Omental fat pad (tissue), 4 donors: ENCODE measurements around the gene NRP1. TPM values are rescaled to one million over a fixed set of nuclear protein-coding genes. Genes with fewer than 3 reads are reported as not detected.

ENCODE experiments used
- ATAC-seq: fragments of 150-250 bp; one replicate; pipeline ENCODE4 v1.9.1; 2016; ENCODE audit warnings: mild to moderate bottlenecking, moderate library complexity; ENCODE audit not compliant: low FRiP score
- DNase-seq: peaks from one replicate; pipeline ENCODE4 v3.0.0-alpha.2; 2019; ENCODE audit warnings: low spot score
- total RNA-seq, 4 donors: library from RNA; depleted of rRNA; stranded (reverse); fragments of >200 nt; gene quantifications; one replicate each; pipeline ENCODE4 v1.1.0, GENCODE V29; 2016
- TF ChIP-seq, protein P1 (sequence below), 3 donors: fragments of 450-650 bp; IDR thresholded peaks; one replicate each; pipeline ENCODE4 v1.5.1; 2016 to 2017; ENCODE audit warnings: antibody characterized with exemption in 3 of 3, mild to moderate bottlenecking in 3 of 3, moderate library complexity in 2 of 3

Gene NRP1
- total RNA-seq, 4 donors from 2014 or later = 72.8 to 223 (median 178) TPM

DNA sequence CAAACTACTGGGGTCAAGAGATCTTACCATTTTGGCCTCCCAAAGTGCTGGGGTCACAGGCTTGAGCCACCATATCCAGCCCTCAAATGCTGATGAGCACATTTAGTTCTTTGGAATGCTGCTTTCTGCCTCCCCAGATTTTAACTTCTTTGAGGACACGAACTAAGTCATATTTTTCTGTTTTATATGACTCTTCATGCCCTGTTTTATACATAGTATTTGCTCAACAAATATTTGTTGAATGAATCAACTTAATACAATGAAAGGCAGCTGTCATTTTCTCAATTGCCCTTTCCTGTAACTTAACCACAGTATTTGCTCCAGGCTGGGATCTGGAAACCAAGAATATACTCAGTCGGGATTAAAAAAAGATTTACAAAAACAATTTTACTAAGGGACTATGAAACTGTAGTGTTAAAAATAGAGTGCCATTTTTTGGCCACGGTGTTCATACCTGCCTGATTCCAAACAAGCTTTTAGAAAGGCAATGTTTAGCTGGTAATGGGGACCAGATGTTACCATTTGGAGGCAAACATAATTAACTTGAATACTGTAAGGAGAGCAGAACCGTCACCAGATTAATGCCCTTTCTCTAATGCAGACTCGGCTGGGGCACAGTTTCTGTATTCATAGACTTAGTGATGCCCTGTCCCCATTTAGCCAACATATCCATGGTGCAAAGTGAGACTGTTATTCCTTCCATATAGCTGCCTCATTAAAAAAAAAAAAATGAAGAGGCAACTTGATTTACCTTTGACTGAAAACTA, 117.6 kb downstream of the NRP1 start:
- TF ChIP-seq, protein P1, sequence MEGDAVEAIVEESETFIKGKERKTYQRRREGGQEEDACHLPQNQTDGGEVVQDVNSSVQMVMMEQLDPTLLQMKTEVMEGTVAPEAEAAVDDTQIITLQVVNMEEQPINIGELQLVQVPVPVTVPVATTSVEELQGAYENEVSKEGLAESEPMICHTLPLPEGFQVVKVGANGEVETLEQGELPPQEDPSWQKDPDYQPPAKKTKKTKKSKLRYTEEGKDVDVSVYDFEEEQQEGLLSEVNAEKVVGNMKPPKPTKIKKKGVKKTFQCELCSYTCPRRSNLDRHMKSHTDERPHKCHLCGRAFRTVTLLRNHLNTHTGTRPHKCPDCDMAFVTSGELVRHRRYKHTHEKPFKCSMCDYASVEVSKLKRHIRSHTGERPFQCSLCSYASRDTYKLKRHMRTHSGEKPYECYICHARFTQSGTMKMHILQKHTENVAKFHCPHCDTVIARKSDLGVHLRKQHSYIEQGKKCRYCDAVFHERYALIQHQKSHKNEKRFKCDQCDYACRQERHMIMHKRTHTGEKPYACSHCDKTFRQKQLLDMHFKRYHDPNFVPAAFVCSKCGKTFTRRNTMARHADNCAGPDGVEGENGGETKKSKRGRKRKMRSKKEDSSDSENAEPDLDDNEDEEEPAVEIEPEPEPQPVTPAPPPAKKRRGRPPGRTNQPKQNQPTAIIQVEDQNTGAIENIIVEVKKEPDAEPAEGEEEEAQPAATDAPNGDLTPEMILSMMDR (IDR thresholded peaks at IDR 0.05) = no peak
- no peak for ATAC-seq
- DNase-seq = no peak

DNA sequence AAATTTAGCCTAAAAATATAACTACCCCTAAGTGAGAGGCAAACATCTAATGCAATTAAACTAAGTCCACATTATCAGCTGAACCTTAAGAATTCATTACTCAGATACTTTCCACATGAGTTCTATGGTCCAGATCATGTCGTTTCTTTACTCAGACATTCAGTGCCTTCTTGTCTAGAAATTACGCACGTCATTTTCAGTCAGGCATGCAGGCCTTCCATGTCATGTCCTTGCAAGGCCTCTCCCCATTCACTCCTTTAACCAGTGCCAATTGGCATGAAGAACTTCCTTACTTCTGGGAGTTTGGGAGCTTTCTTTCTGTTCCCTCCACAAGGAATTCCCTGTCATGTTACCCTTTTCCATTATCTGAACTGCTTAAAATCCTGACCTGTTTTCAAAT, 118.8 kb downstream of the NRP1 start:
- ATAC-seq (no peak), DNase-seq (no peak)
- TF ChIP-seq, protein P1 (IDR thresholded peaks at IDR 0.05) = no peak

DNA sequence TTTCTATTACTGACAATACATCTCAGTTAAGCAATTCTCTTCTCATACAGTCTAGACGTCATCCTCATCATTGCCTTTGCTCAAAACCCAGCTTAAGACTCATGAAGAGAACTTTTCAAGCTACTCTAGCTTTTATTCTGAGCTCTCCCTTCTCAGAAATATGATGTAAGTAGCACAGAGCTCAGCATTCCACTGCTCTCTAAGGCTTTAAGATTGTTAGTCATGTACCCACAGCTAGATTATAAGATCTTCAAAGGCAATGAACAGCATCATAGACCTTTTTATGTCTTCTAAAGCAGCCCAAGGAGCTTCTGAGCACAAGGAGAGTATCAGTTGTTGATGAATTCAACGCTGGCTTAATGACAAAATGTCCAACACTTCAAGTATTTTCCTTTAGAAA, 119.3 kb downstream of the NRP1 start:
- TF ChIP-seq, protein P1 (IDR thresholded peaks at IDR 0.05) = no peak
- ATAC-seq (peak; percentile 48), DNase-seq (no peak)

DNA sequence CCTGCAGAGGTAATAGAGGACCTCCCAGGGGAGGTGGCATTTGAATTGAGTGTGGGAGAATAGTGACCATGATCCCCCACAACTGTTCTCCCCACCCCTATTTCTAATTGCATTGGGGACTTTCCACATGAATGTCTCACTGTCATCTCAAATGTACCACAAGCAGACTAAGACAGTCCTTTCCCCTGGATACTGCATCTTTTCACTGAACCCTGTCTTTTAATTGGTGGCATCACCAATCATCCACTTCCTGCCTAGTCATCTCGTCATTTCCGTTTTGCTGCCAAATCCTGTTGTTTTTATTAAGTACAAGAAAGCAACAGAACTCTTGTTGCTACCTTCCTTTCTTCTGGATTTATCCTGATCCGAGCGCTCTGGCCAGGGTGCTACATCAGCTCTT, 120.3 kb downstream of the NRP1 start:
- DNase-seq (no peak), ATAC-seq (no peak)
- TF ChIP-seq, protein P1 (IDR thresholded peaks at IDR 0.05) = no peak

DNA sequence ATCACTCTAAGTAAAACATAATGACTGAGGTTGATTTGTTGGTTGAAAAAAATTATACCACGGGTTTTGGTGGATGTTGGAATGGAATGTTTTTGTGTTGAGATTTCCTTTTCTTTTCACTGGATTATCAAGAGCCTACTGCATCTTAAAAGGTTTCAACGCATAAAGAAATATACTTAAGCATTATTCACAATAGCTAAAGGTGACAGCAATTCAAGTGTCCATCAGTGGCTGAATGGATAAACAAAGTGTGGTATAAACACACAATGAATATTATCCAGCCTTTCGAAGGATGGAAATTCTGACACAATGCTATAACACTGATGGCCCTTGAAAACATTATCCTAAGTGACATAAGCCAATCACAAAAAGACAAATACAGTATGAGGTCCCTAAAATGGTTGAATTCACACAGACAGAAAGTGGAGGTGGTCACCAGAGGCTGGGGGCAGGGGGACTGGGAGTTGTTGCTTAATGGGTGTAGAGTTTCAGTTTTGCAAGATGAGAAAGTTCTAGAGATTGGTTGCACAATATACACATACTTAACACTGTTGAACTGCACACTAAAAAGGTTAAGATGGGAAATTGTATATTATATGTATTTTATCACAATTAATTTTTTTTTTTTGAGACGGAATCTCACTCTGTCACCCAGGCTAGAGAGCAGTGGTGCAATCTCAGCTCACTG, 122.3 kb downstream of the NRP1 start:
- ATAC-seq (no peak), DNase-seq (no peak)
- TF ChIP-seq, protein P1 (IDR thresholded peaks at IDR 0.05) = no peak

DNA sequence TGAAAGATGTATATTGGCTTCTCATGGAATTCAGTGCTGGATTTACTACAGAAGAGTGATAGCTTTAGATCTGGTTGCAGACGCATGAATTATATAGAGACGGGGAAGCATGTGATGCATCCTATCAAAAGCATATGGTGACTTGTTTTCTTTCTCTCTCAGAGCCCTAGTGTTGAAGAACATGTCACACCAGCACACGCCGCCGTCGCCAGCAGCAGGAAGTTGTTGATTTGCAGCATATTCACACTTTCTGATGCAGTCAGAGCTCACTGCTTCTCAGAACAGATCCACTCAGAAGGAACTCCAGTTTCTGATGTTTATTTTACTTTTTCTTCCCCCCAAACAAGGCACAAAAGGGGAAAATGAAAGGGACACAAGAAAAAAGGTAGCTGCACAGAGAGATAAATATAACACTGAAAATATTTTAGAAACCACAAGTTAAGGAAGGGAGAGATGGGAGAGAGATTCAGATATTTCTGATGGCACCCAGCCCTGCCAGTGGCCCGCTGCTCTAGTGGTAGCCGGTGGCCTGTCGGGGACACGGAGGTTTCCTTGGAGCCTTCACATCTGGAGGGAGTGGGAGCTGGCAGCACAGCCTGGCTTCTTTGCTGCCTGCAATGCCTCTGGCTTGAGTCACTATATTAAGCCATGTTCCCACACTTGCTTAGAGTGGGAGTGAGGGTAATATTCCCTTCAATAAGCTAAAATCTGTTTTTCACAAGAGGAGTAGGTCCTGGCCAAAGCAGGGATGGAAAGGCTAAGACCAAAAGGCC, 123.2 kb downstream of the NRP1 start:
- ATAC-seq (peak; percentile 69), DNase-seq (no peak)
- TF ChIP-seq, protein P1 (IDR thresholded peaks at IDR 0.05) = no peak
